WTC11 (cell line): ENCODE results near the gene KCNA5. TPM values are rescaled to one million over a fixed set of nuclear protein-coding genes. Genes with fewer than 3 reads are reported as not detected.

Experiments
- ATAC-seq: fragments of 200-7000 bp; cut with Tn5 transposase; 2 replicates; pipeline ENCODE4 v1.10.0; 2021; ENCODE audit warnings: mild to moderate bottlenecking, moderate library complexity
- CTCF ChIA-PET: fragments of 300-600 bp; sonication (Branson Sonifier 250); formaldehyde crosslinking; loops from one replicate; lab custom pipeline; 2021; ENCODE audit warnings: antibody characterized with exemption; lab: Charles Lee
- POLR2A ChIA-PET: fragments of 350-600 bp; sonication (Branson Sonifier 250); formaldehyde crosslinking; loops from one replicate; lab custom pipeline; 2021; ENCODE audit warnings: antibody characterized with exemption; lab: Charles Lee
- DNase-seq: peaks from one replicate; pipeline ENCODE4 v3.0.0; 2021; ENCODE audit warnings: low spot score
- H3K27ac Mint-ChIP-seq: 2 replicates; pipeline ENCODE4 v1.8.0; 2021; ENCODE audit warnings: mixed read lengths
- H3K27me3 Mint-ChIP-seq: 2 replicates; pipeline ENCODE4 v1.8.0; 2021; ENCODE audit warnings: low read depth, mild to moderate bottlenecking, moderate library complexity, mixed read lengths
- H3K36me3 Mint-ChIP-seq: 2 replicates; pipeline ENCODE4 v1.8.0; 2021; ENCODE audit warnings: mixed read lengths
- H3K4me1 Mint-ChIP-seq: 2 replicates; pipeline ENCODE4 v1.8.0; 2022; ENCODE audit warnings: mixed read lengths
- H3K4me3 Mint-ChIP-seq: 2 replicates; pipeline ENCODE4 v1.8.0; 2021; ENCODE audit warnings: mild to moderate bottlenecking, moderate library complexity, mixed read lengths
- H3K9me3 Mint-ChIP-seq: 2 replicates; pipeline ENCODE4 v1.8.0; 2021; ENCODE audit warnings: mixed read lengths
- AFF4 ChIP-seq: sonication (generic); formaldehyde crosslinking; IDR thresholded peaks from 2 replicates; pipeline ENCODE4 v1.8.1; 2023; ENCODE audit warnings: mild to moderate bottlenecking, missing genetic modification reagents, borderline replicate concordance
- ARID4B ChIP-seq: sonication (generic); formaldehyde crosslinking; IDR thresholded peaks from 2 replicates; pipeline ENCODE4 v1.8.0; 2023; ENCODE audit warnings: missing genetic modification reagents, mild to moderate bottlenecking, borderline replicate concordance
- ATF2 ChIP-seq: sonication (generic); formaldehyde crosslinking; IDR thresholded peaks from 2 replicates; pipeline ENCODE4 v1.8.1; 2022; ENCODE audit warnings: low read depth, missing genetic modification reagents, borderline replicate concordance
- ATF6 ChIP-seq: sonication (generic); formaldehyde crosslinking; IDR thresholded peaks from 2 replicates; pipeline ENCODE4 v1.8.1; 2023; ENCODE audit warnings: mild to moderate bottlenecking, missing genetic modification reagents
- CBFB ChIP-seq: sonication (generic); formaldehyde crosslinking; IDR thresholded peaks from 2 replicates; pipeline ENCODE4 v1.8.1; 2022; ENCODE audit warnings: mild to moderate bottlenecking, low read depth, missing genetic modification reagents
- MXD4 ChIP-seq: fragments of 250-450 bp; sonication (Bioruptor Pico); IDR thresholded peaks from 2 replicates; pipeline ENCODE4 v1.8.0; 2021; ENCODE audit warnings: mild to moderate bottlenecking, moderate library complexity, borderline replicate concordance
- NR3C1 ChIP-seq: sonication (generic); formaldehyde crosslinking; conservative IDR thresholded peaks from 2 replicates; pipeline ENCODE4 v1.8.1; 2023; ENCODE audit warnings: low read depth, mild to moderate bottlenecking, missing genetic modification reagents
- TCF7 ChIP-seq: sonication (generic); formaldehyde crosslinking; IDR thresholded peaks from 2 replicates; pipeline ENCODE4 v1.8.0; 2022; ENCODE audit warnings: mild to moderate bottlenecking, low read depth, missing genetic modification reagents, moderate library complexity
- TEAD1 ChIP-seq: sonication (generic); formaldehyde crosslinking; IDR thresholded peaks from 2 replicates; pipeline ENCODE4 v1.8.0; 2022; ENCODE audit warnings: mild to moderate bottlenecking, missing genetic modification reagents
- TEAD4 ChIP-seq: sonication (generic); formaldehyde crosslinking; IDR thresholded peaks from 2 replicates; pipeline ENCODE4 v1.8.0; 2022; ENCODE audit warnings: mild to moderate bottlenecking, missing genetic modification reagents
- ZNF121 ChIP-seq: sonication (generic); formaldehyde crosslinking; IDR thresholded peaks from 2 replicates; pipeline ENCODE4 v1.8.0; 2023; ENCODE audit warnings: missing genetic modification reagents
- ZNF263 ChIP-seq: sonication (generic); formaldehyde crosslinking; IDR thresholded peaks from 2 replicates; pipeline ENCODE4 v1.8.1; 2022; ENCODE audit warnings: low read depth, mild to moderate bottlenecking, moderate library complexity, missing genetic modification reagents
- ZNF317 ChIP-seq: sonication (generic); formaldehyde crosslinking; IDR thresholded peaks from 2 replicates; pipeline ENCODE4 v1.8.1; 2023; ENCODE audit warnings: low read depth, mild to moderate bottlenecking, moderate library complexity, missing genetic modification reagents, borderline replicate concordance
- total RNA-seq: library from RNA; stranded (reverse); gene quantifications from 3 replicates; pipeline ENCODE4 v1.2.3, GENCODE V29; 2021
- TF ChIP-seq, protein P1 (sequence below): fragments of 250-450 bp; sonication (Bioruptor Pico); IDR thresholded peaks from 2 replicates; pipeline ENCODE4 v1.8.0; 2021; ENCODE audit warnings: mild to moderate bottlenecking
- TF ChIP-seq, protein P2 (sequence below): sonication (generic); formaldehyde crosslinking; IDR thresholded peaks from 2 replicates; pipeline ENCODE4 v1.8.0; 2022; ENCODE audit warnings: missing genetic modification reagents
- TF ChIP-seq, protein P3 (sequence below): fragments of 250-450 bp; sonication (Bioruptor Pico); IDR thresholded peaks from 2 replicates; pipeline ENCODE4 v1.9.0; 2021; ENCODE audit warnings: mild to moderate bottlenecking

The KCNA5 gene
- total RNA-seq, 1 experiment from 2014 or later, result 0.22 TPM

GRCh38 chr12:5073853-5074252, 30.2 kb downstream of the KCNA5 start:
- ChIA-PET CTCF (interaction anchor here (0.6 to 1.4 kb wide), 17 partner anchors 8 to 915 kb away, joined by 3 to 11 read pairs (median 4); partner anchors contain the start of gene KCNA5), POLR2A (no interaction called here)
- H3K27me3 Mint-ChIP-seq, result peaks cover 5% of the 10 kb centered on the region
- H3K9me3 Mint-ChIP-seq, result no peaks in the 10 kb centered on the region
- H3K4me3 Mint-ChIP-seq, result no peak overlapping the region
- TF ChIP-seq, protein P1, sequence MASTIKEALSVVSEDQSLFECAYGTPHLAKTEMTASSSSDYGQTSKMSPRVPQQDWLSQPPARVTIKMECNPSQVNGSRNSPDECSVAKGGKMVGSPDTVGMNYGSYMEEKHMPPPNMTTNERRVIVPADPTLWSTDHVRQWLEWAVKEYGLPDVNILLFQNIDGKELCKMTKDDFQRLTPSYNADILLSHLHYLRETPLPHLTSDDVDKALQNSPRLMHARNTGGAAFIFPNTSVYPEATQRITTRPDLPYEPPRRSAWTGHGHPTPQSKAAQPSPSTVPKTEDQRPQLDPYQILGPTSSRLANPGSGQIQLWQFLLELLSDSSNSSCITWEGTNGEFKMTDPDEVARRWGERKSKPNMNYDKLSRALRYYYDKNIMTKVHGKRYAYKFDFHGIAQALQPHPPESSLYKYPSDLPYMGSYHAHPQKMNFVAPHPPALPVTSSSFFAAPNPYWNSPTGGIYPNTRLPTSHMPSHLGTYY (CRISPR knock-in tag), result no peak
- TF ChIP-seq NR3C1 (no peak), TEAD1 (CRISPR knock-in tag) (no peak), ZNF317 (CRISPR knock-in tag) (no peak), ZNF121 (no peak)
- TF ChIP-seq, protein P2, sequence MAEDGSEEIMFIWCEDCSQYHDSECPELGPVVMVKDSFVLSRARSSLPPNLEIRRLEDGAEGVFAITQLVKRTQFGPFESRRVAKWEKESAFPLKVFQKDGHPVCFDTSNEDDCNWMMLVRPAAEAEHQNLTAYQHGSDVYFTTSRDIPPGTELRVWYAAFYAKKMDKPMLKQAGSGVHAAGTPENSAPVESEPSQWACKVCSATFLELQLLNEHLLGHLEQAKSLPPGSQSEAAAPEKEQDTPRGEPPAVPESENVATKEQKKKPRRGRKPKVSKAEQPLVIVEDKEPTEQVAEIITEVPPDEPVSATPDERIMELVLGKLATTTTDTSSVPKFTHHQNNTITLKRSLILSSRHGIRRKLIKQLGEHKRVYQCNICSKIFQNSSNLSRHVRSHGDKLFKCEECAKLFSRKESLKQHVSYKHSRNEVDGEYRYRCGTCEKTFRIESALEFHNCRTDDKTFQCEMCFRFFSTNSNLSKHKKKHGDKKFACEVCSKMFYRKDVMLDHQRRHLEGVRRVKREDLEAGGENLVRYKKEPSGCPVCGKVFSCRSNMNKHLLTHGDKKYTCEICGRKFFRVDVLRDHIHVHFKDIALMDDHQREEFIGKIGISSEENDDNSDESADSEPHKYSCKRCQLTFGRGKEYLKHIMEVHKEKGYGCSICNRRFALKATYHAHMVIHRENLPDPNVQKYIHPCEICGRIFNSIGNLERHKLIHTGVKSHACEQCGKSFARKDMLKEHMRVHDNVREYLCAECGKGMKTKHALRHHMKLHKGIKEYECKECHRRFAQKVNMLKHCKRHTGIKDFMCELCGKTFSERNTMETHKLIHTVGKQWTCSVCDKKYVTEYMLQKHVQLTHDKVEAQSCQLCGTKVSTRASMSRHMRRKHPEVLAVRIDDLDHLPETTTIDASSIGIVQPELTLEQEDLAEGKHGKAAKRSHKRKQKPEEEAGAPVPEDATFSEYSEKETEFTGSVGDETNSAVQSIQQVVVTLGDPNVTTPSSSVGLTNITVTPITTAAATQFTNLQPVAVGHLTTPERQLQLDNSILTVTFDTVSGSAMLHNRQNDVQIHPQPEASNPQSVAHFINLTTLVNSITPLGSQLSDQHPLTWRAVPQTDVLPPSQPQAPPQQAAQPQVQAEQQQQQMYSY (CRISPR knock-in tag), result no peak
- no peaks in the 10 kb centered on the region for H3K36me3 Mint-ChIP-seq
- DNase-seq, result peak; percentile 56
- H3K4me1 Mint-ChIP-seq, result peaks cover 21% of the 10 kb centered on the region
- ATAC-seq, result peak; percentile 68
- H3K27ac Mint-ChIP-seq, result no peak overlapping the region

GRCh38 chr12:5076761-5077160, 33.1 kb downstream of the KCNA5 start:
- Mint-ChIP-seq H3K4me1 (peaks cover 23% of the 10 kb centered on the region), H3K9me3 (no peaks in the 10 kb centered on the region), H3K27ac (no peak overlapping the region), H3K4me3 (no peak overlapping the region), H3K27me3 (peaks cover 5% of the 10 kb centered on the region), H3K36me3 (no peaks in the 10 kb centered on the region)
- CTCF ChIA-PET, result no interaction called here
- ATAC-seq, result no peak
- POLR2A ChIA-PET, result no interaction called here
- DNase-seq, result no peak
- TF ChIP-seq TCF7 (no peak), TEAD4 (CRISPR knock-in tag) (no peak), ARID4B (CRISPR knock-in tag) (no peak), TEAD1 (CRISPR knock-in tag) (no peak), ATF2 (no peak), AFF4 (CRISPR knock-in tag) (no peak), MXD4 (no peak), ATF6 (CRISPR knock-in tag) (no peak), CBFB (CRISPR knock-in tag) (no peak), ZNF263 (CRISPR knock-in tag) (no peak)
- TF ChIP-seq, protein P3, sequence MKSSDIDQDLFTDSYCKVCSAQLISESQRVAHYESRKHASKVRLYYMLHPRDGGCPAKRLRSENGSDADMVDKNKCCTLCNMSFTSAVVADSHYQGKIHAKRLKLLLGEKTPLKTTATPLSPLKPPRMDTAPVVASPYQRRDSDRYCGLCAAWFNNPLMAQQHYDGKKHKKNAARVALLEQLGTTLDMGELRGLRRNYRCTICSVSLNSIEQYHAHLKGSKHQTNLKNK (CRISPR knock-in tag), result no peak
